ENCODE measurements around the gene SARM1. TPM values are rescaled to one million over a fixed set of nuclear protein-coding genes. Genes with fewer than 3 reads are reported as not detected.

Gene SARM1
- total RNA-seq, 1 donor from 2014 or later, result 0.53 TPM

DNA sequence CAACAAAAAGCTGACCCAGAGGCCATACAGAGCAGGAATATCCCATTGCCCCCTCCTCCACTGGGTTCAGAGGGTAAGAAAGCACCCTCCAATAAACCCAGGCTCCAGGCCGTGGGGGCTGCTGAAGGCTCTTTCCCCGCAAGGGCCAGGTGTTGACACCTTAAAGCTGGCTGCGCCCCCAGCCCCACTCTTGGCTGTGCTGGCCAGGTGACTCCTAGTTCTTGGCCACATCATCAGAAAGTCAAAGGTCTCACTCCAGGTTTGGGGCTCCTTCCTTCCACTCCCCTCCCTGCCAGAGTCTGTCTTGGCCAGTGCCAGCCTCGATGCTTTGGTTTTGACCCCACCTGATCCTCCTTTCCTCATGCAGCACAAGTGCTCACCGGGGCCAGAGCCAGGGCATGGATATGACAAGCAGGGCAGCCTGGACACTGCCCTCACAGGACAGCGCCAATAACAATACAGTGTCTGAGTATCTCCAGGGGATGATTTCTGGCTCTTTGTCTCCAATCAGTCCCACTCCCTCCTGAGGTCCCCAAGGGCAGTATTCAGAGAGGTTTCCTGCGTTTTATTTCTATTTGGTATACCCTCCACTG, 26.3 kb downstream of the SARM1 start:
- TF ChIP-seq, protein P1, sequence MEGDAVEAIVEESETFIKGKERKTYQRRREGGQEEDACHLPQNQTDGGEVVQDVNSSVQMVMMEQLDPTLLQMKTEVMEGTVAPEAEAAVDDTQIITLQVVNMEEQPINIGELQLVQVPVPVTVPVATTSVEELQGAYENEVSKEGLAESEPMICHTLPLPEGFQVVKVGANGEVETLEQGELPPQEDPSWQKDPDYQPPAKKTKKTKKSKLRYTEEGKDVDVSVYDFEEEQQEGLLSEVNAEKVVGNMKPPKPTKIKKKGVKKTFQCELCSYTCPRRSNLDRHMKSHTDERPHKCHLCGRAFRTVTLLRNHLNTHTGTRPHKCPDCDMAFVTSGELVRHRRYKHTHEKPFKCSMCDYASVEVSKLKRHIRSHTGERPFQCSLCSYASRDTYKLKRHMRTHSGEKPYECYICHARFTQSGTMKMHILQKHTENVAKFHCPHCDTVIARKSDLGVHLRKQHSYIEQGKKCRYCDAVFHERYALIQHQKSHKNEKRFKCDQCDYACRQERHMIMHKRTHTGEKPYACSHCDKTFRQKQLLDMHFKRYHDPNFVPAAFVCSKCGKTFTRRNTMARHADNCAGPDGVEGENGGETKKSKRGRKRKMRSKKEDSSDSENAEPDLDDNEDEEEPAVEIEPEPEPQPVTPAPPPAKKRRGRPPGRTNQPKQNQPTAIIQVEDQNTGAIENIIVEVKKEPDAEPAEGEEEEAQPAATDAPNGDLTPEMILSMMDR (IDR thresholded peaks at IDR 0.05; ENCODE audit: insufficient read depth, low read length, severe bottlenecking), result no peak
- Histone ChIP-seq H3K27me3 (ENCODE audit: control insufficient read depth, insufficient read depth, low read length) (no peaks in the 10 kb centered on the region), H3K4me3 (ENCODE audit: low read depth, low read length) (no peak overlapping the region), H3K36me3 (ENCODE audit: control insufficient read depth, insufficient read depth, low read length) (peaks cover 3% of the 10 kb centered on the region)
- FAIRE-seq (no peak), DNase-seq (ENCODE audit: low read depth) (no peak)

DNA sequence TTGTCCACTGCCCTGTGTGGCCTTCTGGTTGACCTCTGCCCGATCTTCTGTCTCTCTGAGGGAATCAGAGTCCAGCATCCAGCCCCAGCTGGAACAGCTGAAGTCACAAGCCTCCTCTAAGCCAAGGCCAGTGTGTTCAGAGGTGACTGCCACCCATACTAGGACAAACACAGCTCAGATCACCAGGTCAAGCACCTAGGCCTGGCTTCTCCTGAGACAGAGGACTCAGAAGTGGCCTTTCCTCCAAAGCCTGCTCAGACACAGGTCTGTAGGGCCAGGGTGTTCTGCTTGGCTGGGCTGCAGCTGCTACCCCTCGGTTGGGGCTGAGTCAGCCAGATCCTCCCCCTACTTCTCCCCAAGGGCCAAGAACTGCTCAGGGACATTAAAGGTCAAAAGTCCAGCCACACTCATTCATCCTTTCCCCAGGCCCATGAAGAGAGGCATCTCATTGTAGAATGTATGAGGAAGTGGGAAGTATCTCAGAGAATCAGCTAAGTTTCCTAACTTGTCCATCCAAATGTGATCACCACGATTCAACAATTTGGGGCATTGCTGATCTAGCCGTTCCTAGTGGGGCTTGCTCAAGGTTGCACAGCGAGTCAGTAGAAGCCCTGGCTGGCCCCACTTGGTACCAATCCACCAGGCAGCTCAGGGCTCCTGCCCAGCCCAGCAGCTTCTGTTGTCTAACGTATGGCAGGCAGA, 26.9 kb downstream of the SARM1 start:
- H3K27me3 ChIP-seq (ENCODE audit: control insufficient read depth, insufficient read depth, low read length), result no peaks in the 10 kb centered on the region
- H3K4me3 ChIP-seq (ENCODE audit: low read depth, low read length), result no peak overlapping the region
- FAIRE-seq, result no peak
- DNase-seq (ENCODE audit: low read depth), result no peak
- H3K36me3 ChIP-seq (ENCODE audit: control insufficient read depth, insufficient read depth, low read length), result peaks cover 3% of the 10 kb centered on the region
- TF ChIP-seq, protein P1 (IDR thresholded peaks at IDR 0.05; ENCODE audit: insufficient read depth, low read length, severe bottlenecking), result no peak

DNA sequence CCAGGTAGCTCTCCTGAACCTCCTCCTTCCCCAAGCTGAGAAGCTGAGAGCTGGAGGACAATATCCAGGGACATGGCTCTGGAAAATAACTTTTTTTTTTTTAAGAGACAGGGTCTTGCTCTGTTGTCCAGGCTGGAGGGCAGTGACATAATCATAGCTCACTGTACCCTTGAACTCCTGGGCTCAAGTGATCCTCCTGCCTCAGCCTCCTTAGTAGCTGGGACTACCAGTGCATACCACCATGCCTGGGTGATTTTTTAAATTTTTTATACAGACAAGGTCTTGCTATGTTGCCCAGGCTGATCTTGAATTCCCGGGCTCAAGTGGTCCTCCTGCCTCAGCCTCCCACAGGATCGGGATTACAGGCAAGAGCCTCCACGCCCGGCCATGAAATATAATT, 28.3 kb downstream of the SARM1 start:
- no peaks in the 10 kb centered on the region for H3K27me3 ChIP-seq (ENCODE audit: control insufficient read depth, insufficient read depth, low read length)
- TF ChIP-seq, protein P1 (IDR thresholded peaks at IDR 0.05; ENCODE audit: insufficient read depth, low read length, severe bottlenecking), result no peak
- H3K4me3 ChIP-seq (ENCODE audit: low read depth, low read length), result no peak overlapping the region
- peaks cover 5% of the 10 kb centered on the region for H3K36me3 ChIP-seq (ENCODE audit: control insufficient read depth, insufficient read depth, low read length)
- DNase-seq (ENCODE audit: low read depth) (no peak), FAIRE-seq (no peak)

DNA sequence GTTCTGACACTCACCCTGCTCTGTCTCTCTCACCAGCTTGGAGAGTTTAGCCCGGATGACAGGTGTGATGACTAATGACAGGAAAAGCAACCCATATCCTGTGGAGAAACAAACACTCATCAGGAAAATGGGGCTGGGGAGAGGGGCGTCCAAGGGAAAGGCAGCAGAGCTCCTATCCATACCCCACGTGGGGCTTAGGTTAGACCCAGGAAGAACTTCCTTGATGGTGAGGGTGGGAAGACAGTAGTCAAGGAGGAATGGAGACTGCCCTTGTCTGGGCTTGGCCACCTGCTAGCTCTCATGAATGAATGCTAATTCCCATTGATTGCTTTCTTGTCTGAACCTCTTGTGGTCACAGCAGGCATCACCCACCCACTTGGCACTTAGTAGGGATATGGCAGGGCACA, 30.7 kb downstream of the SARM1 start:
- H3K27me3 ChIP-seq (ENCODE audit: control insufficient read depth, insufficient read depth, low read length), result no peaks in the 10 kb centered on the region
- FAIRE-seq, result no peak
- peak; percentile 55 for DNase-seq (ENCODE audit: low read depth)
- H3K4me3 ChIP-seq (ENCODE audit: low read depth, low read length), result no peak overlapping the region
- TF ChIP-seq, protein P1 (IDR thresholded peaks at IDR 0.05; ENCODE audit: insufficient read depth, low read length, severe bottlenecking), result no peak
- peaks cover 5% of the 10 kb centered on the region for H3K36me3 ChIP-seq (ENCODE audit: control insufficient read depth, insufficient read depth, low read length)

DNA sequence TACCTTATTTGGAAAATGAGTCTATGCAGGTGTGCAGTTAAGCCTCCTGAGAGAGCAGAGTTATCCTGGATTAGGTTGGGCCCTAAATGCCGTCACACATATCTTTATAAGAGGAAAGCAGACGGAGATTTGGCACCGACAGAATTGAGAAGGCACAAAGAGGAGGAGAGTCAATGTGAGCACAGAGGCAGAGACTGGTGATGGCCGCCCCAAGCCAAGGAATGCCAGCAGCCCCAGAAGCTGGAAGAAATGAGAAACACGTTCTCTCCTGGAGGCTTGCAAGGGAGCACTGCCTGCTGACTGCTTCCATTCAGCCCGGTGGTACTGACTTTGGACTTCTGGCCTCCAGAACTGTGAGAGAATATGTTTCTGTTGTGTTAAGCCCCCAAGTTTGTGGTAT, 31.4 kb downstream of the SARM1 start:
- no peak for FAIRE-seq

More for the DNA sequence above, 31.4 kb downstream of the SARM1 start:
- H3K27me3 ChIP-seq (ENCODE audit: control insufficient read depth, insufficient read depth, low read length), result no peaks in the 10 kb centered on the region
- no peak for DNase-seq (ENCODE audit: low read depth)
- H3K36me3 ChIP-seq (ENCODE audit: control insufficient read depth, insufficient read depth, low read length), result peaks cover 5% of the 10 kb centered on the region
- H3K4me3 ChIP-seq (ENCODE audit: low read depth, low read length), result no peak overlapping the region
- TF ChIP-seq, protein P1 (IDR thresholded peaks at IDR 0.05; ENCODE audit: insufficient read depth, low read length, severe bottlenecking), result no peak
